Endothelial cell of umbilical vein (primary cell): ENCODE results near the gene SYNPR. TPM values are rescaled to one million over a fixed set of nuclear protein-coding genes. Genes with fewer than 3 reads are reported as not detected.

Source experiments
- BruUV-seq: library from RNA; stranded (reverse); fragments of 400-500 nt; replicated peaks from 2 replicates; lab custom pipeline; 2021; lab: Mats Ljungman, UMichigan
- CTCF ChIA-PET: fragments of 300-600, 350-600 bp; sonication (Branson Sonifier 250); formaldehyde crosslinking; loops from one replicate; lab custom pipeline; 2021; ENCODE audit warnings: antibody characterized with exemption, inconsistent platforms; lab: Charles Lee
- POLR2A ChIA-PET: fragments of 300-600, 350-600 bp; sonication (Branson Sonifier 250); formaldehyde crosslinking; loops from one replicate; lab custom pipeline; 2021; ENCODE audit warnings: antibody characterized with exemption, inconsistent platforms; lab: Charles Lee
- DNase-seq: peaks from one replicate; pipeline ENCODE4 v3.0.0-alpha.2; 2011; ENCODE audit warnings: low read depth, low spot score
- FAIRE-seq: peaks from 2 replicates; lab custom pipeline; 2011; peaks lifted over from hg19 to GRCh38; lab: Jason Lieb, UNC
- H2AFZ ChIP-seq: 2 replicates; pipeline ENCODE4 v1.6.0; 2012; ENCODE audit warnings: low read depth, low read length, control low read depth, inconsistent platforms
- H3K27ac ChIP-seq: 2 replicates; pipeline ENCODE4 v1.5.1; 2011; ENCODE audit warnings: low read depth, mild to moderate bottlenecking, control low read depth, low read length, moderate library complexity; ENCODE audit not compliant: insufficient read depth
- H3K27me3 ChIP-seq, 2 experiments: 2 replicates each; pipeline versions ENCODE4 v1.6.0 to v1.6.1; 2011; ENCODE audit warnings: low read length in 2 of 2, mixed read lengths in 1 of 2; ENCODE audit not compliant: control insufficient read depth in 2 of 2, insufficient read depth in 2 of 2
- H3K36me3 ChIP-seq, 2 experiments: 2 replicates in 1 of 2; 3 replicates in 1 of 2; pipeline ENCODE4 v1.5.1; 2011; ENCODE audit warnings: low read length in 2 of 2, mild to moderate bottlenecking in 1 of 2, moderate library complexity in 1 of 2; ENCODE audit not compliant: control insufficient read depth in 2 of 2, insufficient read depth in 2 of 2; ENCODE audit errors: extremely low read depth in 1 of 2
- H3K4me1 ChIP-seq: 3 replicates; pipeline ENCODE4 v1.5.1; 2011; ENCODE audit warnings: mild to moderate bottlenecking, low read length; ENCODE audit not compliant: control insufficient read depth, insufficient read depth; ENCODE audit errors: extremely low read depth
- H3K4me2 ChIP-seq: 2 replicates; pipeline ENCODE4 v1.6.1; 2011; ENCODE audit warnings: low read length, control low read depth, mixed read lengths; ENCODE audit not compliant: insufficient read depth
- H3K4me3 ChIP-seq, 3 experiments: fragments of 200-600 bp in 1 of 3; sonication (generic), shearing (Covaris generic) in 1 of 3; replicated peaks in 1 of 3; 2 replicates each; pipeline ENCODE4 v1.5.1; 2011 to 2016; ENCODE audit warnings: control low read depth in 3 of 3, low read length in 3 of 3, mild to moderate bottlenecking in 2 of 3, inconsistent platforms in 1 of 3, low read depth in 1 of 3, moderate library complexity in 1 of 3; ENCODE audit not compliant: insufficient read depth in 1 of 3
- H3K79me2 ChIP-seq: 2 replicates; pipeline ENCODE4 v1.6.0; 2012; ENCODE audit warnings: low read length, inconsistent platforms; ENCODE audit not compliant: control insufficient read depth, insufficient read depth
- H3K9ac ChIP-seq: replicated peaks from 2 replicates; pipeline ENCODE3; 2011; ENCODE audit warnings: low read length, control low read depth; ENCODE audit not compliant: insufficient read depth; ENCODE audit errors: extremely low read depth
- H3K9me1 ChIP-seq: replicated peaks from 3 replicates; pipeline ENCODE4 v1.6.0; 2011; ENCODE audit warnings: mild to moderate bottlenecking, low read length; ENCODE audit not compliant: control insufficient read depth, insufficient read depth; ENCODE audit errors: extremely low read depth
- H3K9me3 ChIP-seq: replicated peaks from 2 replicates; pipeline ENCODE4 v1.5.1; 2012; ENCODE audit warnings: low read length, inconsistent platforms; ENCODE audit not compliant: control insufficient read depth, insufficient read depth
- H4K20me1 ChIP-seq: replicated peaks from 2 replicates; pipeline ENCODE3; 2011; ENCODE audit warnings: mild to moderate bottlenecking, low read length; ENCODE audit not compliant: control insufficient read depth, insufficient read depth; ENCODE audit errors: extremely low read depth
- CTCF ChIP-seq, 2 donors: IDR thresholded peaks; 1 replicate in 1 of 2; 2 replicates in 1 of 2; pipeline ENCODE4 v1.5.1; 2011; ENCODE audit warnings: low read length in 2 of 2, mild to moderate bottlenecking in 2 of 2, moderate library complexity in 2 of 2, control low read depth in 1 of 2, inconsistent platforms in 1 of 2, low read depth in 1 of 2; ENCODE audit not compliant: insufficient read depth in 1 of 2; ENCODE audit errors: extremely low read depth in 1 of 2
- EZH2 ChIP-seq: IDR thresholded peaks from 2 replicates; pipeline ENCODE4 v1.6.1; 2012; ENCODE audit warnings: borderline replicate concordance, low read depth, mild to moderate bottlenecking, moderate library complexity, low read length, inconsistent platforms; ENCODE audit not compliant: severe bottlenecking
- FOS ChIP-seq: IDR thresholded peaks from 2 replicates; pipeline ENCODE4 v1.6.1; 2011; ENCODE audit warnings: mild to moderate bottlenecking, low read length, moderate library complexity, borderline replicate concordance; ENCODE audit not compliant: insufficient read depth
- GATA2 ChIP-seq: IDR thresholded peaks from 2 replicates; pipeline ENCODE4 v1.7.0; 2011; ENCODE audit warnings: low read depth, mild to moderate bottlenecking, moderate library complexity, mixed read lengths, low read length; ENCODE audit not compliant: insufficient read length, insufficient read depth
- JUN ChIP-seq: IDR thresholded peaks from 2 replicates; pipeline ENCODE4 v1.6.1; 2011; ENCODE audit warnings: borderline replicate concordance, low read depth; ENCODE audit not compliant: insufficient read length, insufficient read depth
- MAX ChIP-seq: IDR thresholded peaks from 2 replicates; pipeline ENCODE4 v1.6.1; 2011; ENCODE audit not compliant: insufficient read depth, insufficient read length
- MYC ChIP-seq: IDR thresholded peaks from one replicate; pipeline ENCODE4 v1.6.1; 2011; ENCODE audit warnings: mild to moderate bottlenecking, low read depth, low read length
- POLR2A ChIP-seq: IDR thresholded peaks from 2 replicates; pipeline ENCODE4 v1.6.1; 2012; ENCODE audit warnings: low read depth, mild to moderate bottlenecking, control low read depth, low read length
- POLR2AphosphoS5 ChIP-seq: IDR thresholded peaks from 2 replicates; pipeline ENCODE4 v1.6.1; 2012; ENCODE audit warnings: low read depth, mild to moderate bottlenecking, control low read depth, low read length, moderate library complexity; ENCODE audit not compliant: insufficient read depth
- dilution Hi-C: fragments of 300-500 bp; cut with MboI; formaldehyde crosslinking; loops from one replicate; pipeline ENCODE4 v1.15.0; 2019; ENCODE audit warnings: low sequenced_read_pairs; ENCODE audit not compliant: extremely low pct_ligation_motif_present
- intact Hi-C: fragments of 100-400 bp; cut with micrococcal nuclease; formaldehyde crosslinking; loops from one replicate; pipeline ENCODE4 v1.10.0; 2022
- polyA plus RNA-seq, 4 experiments: library from polyadenylated mRNA; depleted of rRNA in 3 of 4; stranded (reverse) in 3 of 4; unstranded in 1 of 4; fragments of >200 nt; gene quantifications; 2 replicates each; pipeline versions ENCODE4 v1.2.1 to v1.2.3, GENCODE V29; 2011 to 2012; ENCODE audit warnings: missing spikeins in 1 of 4
- total RNA-seq: library from RNA; stranded (reverse); gene quantifications from 2 replicates; pipeline ENCODE4 v1.2.3, GENCODE V29; 2021

The SYNPR gene
- total and polyA plus RNA-seq, 2 donors (not counting 3 experiments of a cell fraction or from before 2014, with no cell fraction given), result not detected

- H3K4me2 ChIP-seq, result no peak overlapping the region
- no peaks in the 10 kb centered on the region for H3K27me3 ChIP-seq
- no peaks in the 10 kb centered on the region for H3K9me1 ChIP-seq
- no peaks in the 10 kb centered on the region for H4K20me1 ChIP-seq
- no peak overlapping the region for H3K9ac ChIP-seq
- H3K79me2 ChIP-seq, result no peaks in the 10 kb centered on the region
- H3K27ac ChIP-seq, result no peak overlapping the region
- FAIRE-seq (no peak), DNase-seq (peak; percentile 44)
- TF ChIP-seq GATA2 (no peak), CTCF (IDR thresholded peaks at IDR 0.05; ENCODE audit: extremely low read depth in 1 of 2, insufficient read depth in 1 of 2, low read depth in 1 of 2, low read length in 2 of 2) (no peak), JUN (no peak), FOS (peak; percentile 35)
- intact Hi-C loops, result no loop called here
- no peak overlapping the region for H2AFZ ChIP-seq
- H3K4me1 ChIP-seq, result no peaks in the 10 kb centered on the region
- dilution Hi-C loops, result no loop called here
- BruUV-seq, result no TSS peak
- no peaks in the 10 kb centered on the region for H3K36me3 ChIP-seq
- ChIA-PET CTCF (interaction anchor here (0.8 kb wide), 1 partner anchor 455 kb away, joined by 3 read pairs; the partner anchor contains the start of gene C3orf49), POLR2A (no interaction called here)
- no peak overlapping the region for H3K4me3 ChIP-seq
- H3K9me3 ChIP-seq, result no peaks in the 10 kb centered on the region
These were observed 86.4 kb downstream of the SYNPR start for GRCh38 chr3:63364495-63364894.

- Histone ChIP-seq H3K9me1 (no peaks in the 10 kb centered on the region), H3K9me3 (no peaks in the 10 kb centered on the region), H3K27me3 (no peaks in the 10 kb centered on the region), H4K20me1 (no peaks in the 10 kb centered on the region), H3K4me1 (no peaks in the 10 kb centered on the region), H3K27ac (no peak overlapping the region), H3K9ac (no peak overlapping the region), H3K36me3 (no peaks in the 10 kb centered on the region), H3K4me2 (no peak overlapping the region), H2AFZ (no peak overlapping the region), H3K4me3 (no peak overlapping the region), H3K79me2 (no peaks in the 10 kb centered on the region)
- no peak for TF ChIP-seq POLR2AphosphoS5
- no peak for TF ChIP-seq CTCF (IDR thresholded peaks at IDR 0.05; ENCODE audit: extremely low read depth in 1 of 2, insufficient read depth in 1 of 2, low read depth in 1 of 2, low read length in 2 of 2)
- no peak for TF ChIP-seq MYC
- TF ChIP-seq POLR2A, result no peak
- no peak for TF ChIP-seq JUN
- no peak for TF ChIP-seq EZH2
- TF ChIP-seq MAX, result no peak
- TF ChIP-seq GATA2, result no peak
- no peak for TF ChIP-seq FOS
- POLR2A ChIA-PET, result no interaction called here
- intact Hi-C loops (no loop called here), dilution Hi-C loops (no loop called here)
- DNase-seq (no peak), FAIRE-seq (no peak)
- no TSS peak for BruUV-seq
- CTCF ChIA-PET, result no interaction called here
These were observed 86.8 kb downstream of the SYNPR start for GRCh38 chr3:63364910-63365309.
